B cell (primary cell): ENCODE measurements around the gene SYT6. TPM values are rescaled to one million over a fixed set of nuclear protein-coding genes. Genes with fewer than 3 reads are reported as not detected.

Experiments
- ATAC-seq: fragments of 200-7000 bp; cut with Tn5 transposase; one replicate; pipeline ENCODE4 v1.10.0; 2021; ENCODE audit warnings: low read depth, mild to moderate bottlenecking, moderate number of reproducible peaks, moderate library complexity
- CTCF ChIA-PET: fragments of 350-600 bp; sonication (Branson Sonifier 250); formaldehyde crosslinking; loops from one replicate; lab custom pipeline; 2021; ENCODE audit warnings: antibody characterized with exemption, inconsistent platforms; lab: Charles Lee
- POLR2A ChIA-PET: fragments of 350-600 bp; sonication (Branson Sonifier 250); formaldehyde crosslinking; loops from one replicate; lab custom pipeline; 2021; ENCODE audit warnings: antibody characterized with exemption; lab: Charles Lee
- DNase-seq: peaks from one replicate; pipeline ENCODE4 v3.0.0; 2013
- H2AFZ ChIP-seq: 2 replicates; pipeline ENCODE4 v1.6.1; 2012; ENCODE audit warnings: mild to moderate bottlenecking, low read depth, low read length; ENCODE audit not compliant: insufficient read depth, poor library complexity, severe bottlenecking
- H3K27ac ChIP-seq, 2 donors: 1 replicate in 1 of 2; 2 replicates in 1 of 2; pipeline ENCODE4 v1.5.1; 2012 to 2013; ENCODE audit warnings: low read length in 2 of 2, mild to moderate bottlenecking in 2 of 2, moderate library complexity in 1 of 2
- H3K27me3 ChIP-seq, 4 experiments: fragments of 200-600 bp in 1 of 4; sonication (generic) in 1 of 4; replicated peaks in 1 of 4; 1 replicate in 2 of 4; 2 replicates in 2 of 4; pipeline versions ENCODE4 v1.6.1 to v1.7.0; 2013 to 2016; ENCODE audit warnings: low read length in 3 of 4, mild to moderate bottlenecking in 2 of 4, mixed read lengths in 1 of 4, moderate library complexity in 1 of 4; ENCODE audit not compliant: insufficient read depth in 4 of 4, control insufficient read depth in 3 of 4; ENCODE audit errors: control extremely low read depth in 1 of 4
- H3K36me3 ChIP-seq, 2 experiments: replicated peaks in 1 of 2; 1 replicate in 1 of 2; 2 replicates in 1 of 2; pipeline versions ENCODE4 v1.6.1 to v1.7.1; 2013; ENCODE audit warnings: low read length in 1 of 2; ENCODE audit not compliant: insufficient read depth in 2 of 2, control insufficient read depth in 1 of 2; ENCODE audit errors: control extremely low read depth in 1 of 2, extremely low read depth in 1 of 2
- H3K4me1 ChIP-seq, 2 donors: fragments of 200-600 bp in 1 of 2; sonication (generic) in 1 of 2; 1 replicate in 1 of 2; 2 replicates in 1 of 2; pipeline versions ENCODE4 v1.5.1 to v1.6.1; 2013 to 2017; ENCODE audit warnings: low read length in 2 of 2; ENCODE audit not compliant: control insufficient read depth in 2 of 2, insufficient read depth in 2 of 2
- H3K4me2 ChIP-seq: replicated peaks from 2 replicates; pipeline ENCODE3; 2012; ENCODE audit warnings: mild to moderate bottlenecking, low read depth, low read length; ENCODE audit not compliant: poor library complexity, severe bottlenecking
- H3K4me3 ChIP-seq, 5 experiments: fragments of 200-600 bp in 1 of 5; sonication (generic) in 1 of 5; 1 replicate in 3 of 5; 2 replicates in 2 of 5; pipeline versions ENCODE4 v1.5.1 to v1.7.0; 2011 to 2016; ENCODE audit warnings: low read length in 4 of 5, mild to moderate bottlenecking in 4 of 5, low read depth in 2 of 5, control low read depth in 1 of 5, moderate library complexity in 1 of 5; ENCODE audit not compliant: insufficient read depth in 1 of 5; ENCODE audit errors: control extremely low read depth in 1 of 5, extremely low read depth in 1 of 5
- H3K79me2 ChIP-seq: fragments of 200-600 bp; sonication (generic); one replicate; pipeline ENCODE4 v1.6.0; 2016; ENCODE audit warnings: low read length; ENCODE audit not compliant: control insufficient read depth, insufficient read depth
- H3K9ac ChIP-seq: fragments of 200-600 bp; sonication (generic); 2 replicates; pipeline ENCODE4 v1.6.1; 2017; ENCODE audit warnings: mild to moderate bottlenecking, low read length, moderate library complexity
- H3K9me3 ChIP-seq, 3 donors: one replicate each; pipeline versions ENCODE4 v1.6.1 to v1.7.1; 2013; ENCODE audit warnings: low read length in 2 of 3; ENCODE audit not compliant: control insufficient read depth in 2 of 3, insufficient read depth in 1 of 3; ENCODE audit errors: control extremely low read depth in 1 of 3
- H4K20me1 ChIP-seq: 2 replicates; pipeline ENCODE4 v1.6.0; 2012; ENCODE audit warnings: mild to moderate bottlenecking, low read length; ENCODE audit not compliant: insufficient read depth, control insufficient read depth, poor library complexity, severe bottlenecking
- H3K27ac Mint-ChIP-seq: one replicate; pipeline ENCODE4 v1.8.0; 2021; ENCODE audit warnings: mixed read lengths
- H3K27me3 Mint-ChIP-seq: one replicate; pipeline ENCODE4 v1.8.0; 2021; ENCODE audit warnings: mixed read lengths
- H3K4me1 Mint-ChIP-seq: one replicate; pipeline ENCODE4 v1.8.0; 2021; ENCODE audit warnings: mixed read lengths
- H3K4me3 Mint-ChIP-seq: one replicate; pipeline ENCODE4 v1.8.0; 2021; ENCODE audit warnings: mixed read lengths
- H3K9me3 Mint-ChIP-seq: one replicate; pipeline ENCODE4 v1.8.0; 2022; ENCODE audit warnings: mixed read lengths; ENCODE audit not compliant: insufficient read depth
- CTCF ChIP-seq: fragments of 200-600 bp; IDR thresholded peaks from one replicate; pipeline ENCODE4 v1.8.0; 2022; ENCODE audit warnings: antibody characterized with exemption, mild to moderate bottlenecking
- EZH2 ChIP-seq: IDR thresholded peaks from 2 replicates; pipeline ENCODE4 v1.6.1; 2012; ENCODE audit warnings: borderline replicate concordance, low read depth, mild to moderate bottlenecking, moderate library complexity, low read length; ENCODE audit not compliant: insufficient read depth, poor library complexity, severe bottlenecking
- WGBS: methylation state at CpG from one replicate; pipeline ENCODE4 v1.1.5; 2013; ENCODE audit warnings: missing lambda C conversion rate; ENCODE audit not compliant: insufficient coverage; 5-methylcytosine and 5-hydroxymethylcytosine counted together
- intact Hi-C: fragments of 100-400 bp; cut with micrococcal nuclease; formaldehyde crosslinking; loops from one replicate; pipeline ENCODE4 v1.10.0; 2022
- polyA plus RNA-seq: library from polyadenylated mRNA; depleted of rRNA; stranded (reverse); fragments of >200 nt; gene quantifications from 2 replicates; pipeline ENCODE4 v1.2.3, GENCODE V29; 2012
- total RNA-seq, 2 donors: library from RNA; stranded (reverse); fragments of 120-200 nt in 1 of 2; gene quantifications; 1 replicate in 1 of 2; 2 replicates in 1 of 2; pipeline versions ENCODE4 v1.2.3 to v1.2.4, GENCODE V29; 2013 to 2022

The SYT6 gene
- total and polyA plus RNA-seq, 2 donors (not counting 1 experiment from before 2014, with no cell fraction given) = not detected

GRCh38 chr1:114076308-114076707 is 77.4 kb downstream of the SYT6 start:
- no peak overlapping the region for H3K27ac Mint-ChIP-seq
- Histone ChIP-seq H3K9me3 (peaks cover 0 to 12% (median 2%) of the 10 kb centered on the region in 3 donors), H3K4me2 (no peak overlapping the region), H3K27ac (no peak overlapping the region), H3K79me2 (no peaks in the 10 kb centered on the region), H3K4me3 (no peak overlapping the region), H3K36me3 (no peaks in the 10 kb centered on the region), H3K9ac (no peak overlapping the region), H2AFZ (no peak overlapping the region), H3K4me1 (no peaks in the 10 kb centered on the region), H4K20me1 (no peaks in the 10 kb centered on the region), H3K27me3 (peaks cover 0 to 2% (median 0%) of the 10 kb centered on the region in 4 experiments)
- no peak for ATAC-seq
- intact Hi-C loops = no loop called here
- H3K27me3 Mint-ChIP-seq = peaks cover 8% of the 10 kb centered on the region
- WGBS = 47% methylated on average over 4 of the region's 4 CpGs
- DNase-seq = no peak
- H3K9me3 Mint-ChIP-seq = no peaks in the 10 kb centered on the region
- no peaks in the 10 kb centered on the region for H3K4me1 Mint-ChIP-seq
- POLR2A ChIA-PET = no interaction called here
- CTCF ChIA-PET = no interaction called here
- no peak overlapping the region for H3K4me3 Mint-ChIP-seq
- TF ChIP-seq EZH2 = no peak

- Histone ChIP-seq H2AFZ (no peak overlapping the region), H3K4me1 (no peaks in the 10 kb centered on the region), H3K79me2 (no peaks in the 10 kb centered on the region), H3K9ac (no peak overlapping the region), H3K4me2 (no peak overlapping the region), H3K9me3 (peaks cover 0 to 12% (median 2%) of the 10 kb centered on the region in 3 donors), H4K20me1 (no peaks in the 10 kb centered on the region), H3K36me3 (no peaks in the 10 kb centered on the region), H3K27me3 (peaks cover 0 to 2% (median 0%) of the 10 kb centered on the region in 4 experiments), H3K27ac (no peak overlapping the region), H3K4me3 (no peak overlapping the region)
- ChIA-PET CTCF (no interaction called here), POLR2A (no interaction called here)
- Mint-ChIP-seq H3K9me3 (no peaks in the 10 kb centered on the region), H3K4me3 (no peak overlapping the region), H3K4me1 (no peaks in the 10 kb centered on the region), H3K27ac (no peak overlapping the region), H3K27me3 (peaks cover 6% of the 10 kb centered on the region)
- TF ChIP-seq CTCF (no peak), EZH2 (no peak)
- no CpG with 5 or more reads among the region's 4 CpGs for WGBS
- DNase-seq = no peak
- intact Hi-C loops = no loop called here
- no peak for ATAC-seq
Observed at GRCh38 chr1:114075546-114076242, 78.0 kb downstream of the SYT6 start.
